SK-N-SH (cell line): ENCODE results near the gene APEH. TPM values are rescaled to one million over a fixed set of nuclear protein-coding genes. Genes with fewer than 3 reads are reported as not detected.

Experiments used
- CTCF ChIA-PET: fragments of 300-600, 350-600 bp; formaldehyde crosslinking; extraction: SDS; loops from one replicate; lab custom pipeline; 2021; lab: Yijun Ruan, JAX
- POLR2A ChIA-PET: fragments of 350-600 bp; sonication (Branson Sonifier 250); formaldehyde crosslinking; extraction: SDS; loops from one replicate; lab custom pipeline; 2020; ENCODE audit warnings: antibody characterized with exemption, inconsistent platforms; lab: Yijun Ruan, JAX
- DNase-seq: peaks from one replicate; pipeline ENCODE4 v3.0.0; 2012
- H2AFZ ChIP-seq: fragments of 200-600 bp; sonication (generic); 2 replicates; pipeline ENCODE4 v1.8.1; 2016; ENCODE audit warnings: antibody characterized with exemption, mild to moderate bottlenecking, low read depth
- H3F3A ChIP-seq: fragments of 200-600 bp; sonication (generic); replicated peaks from 2 replicates; pipeline ENCODE3; 2016; ENCODE audit warnings: antibody characterized with exemption, mild to moderate bottlenecking; ENCODE audit not compliant: insufficient read depth
- H3K27ac ChIP-seq, 2 experiments: fragments of 200-500 bp in 1 of 2; fragments of 200-600 bp in 1 of 2; sonication (Bioruptor generic) in 1 of 2; sonication (generic), shearing (Covaris generic) in 1 of 2; 2 replicates each; pipeline versions ENCODE4 v1.5.1 to v1.6.1; 2014 to 2016; ENCODE audit warnings: low read depth in 2 of 2, inconsistent platforms in 1 of 2, low read length in 1 of 2, mild to moderate bottlenecking in 1 of 2, mixed read lengths in 1 of 2
- H3K27me3 ChIP-seq: fragments of 200-600 bp; sonication (generic), shearing (Covaris generic); 2 replicates; pipeline ENCODE4 v1.6.1; 2016; ENCODE audit warnings: mixed run types; ENCODE audit not compliant: insufficient read depth
- H3K36me3 ChIP-seq, 2 experiments: fragments of 200-500 bp in 1 of 2; fragments of 200-600 bp in 1 of 2; sonication (Bioruptor generic) in 1 of 2; sonication (generic) in 1 of 2; replicated peaks in 1 of 2; 2 replicates each; pipeline versions ENCODE3 to v1.5.1; 2014 to 2016; ENCODE audit warnings: low read length in 1 of 2, mild to moderate bottlenecking in 1 of 2; ENCODE audit not compliant: insufficient read depth in 2 of 2, control insufficient read depth in 1 of 2
- H3K4me1 ChIP-seq, 2 experiments: fragments of 200-500 bp in 1 of 2; fragments of 200-600 bp in 1 of 2; sonication (Bioruptor generic) in 1 of 2; sonication (generic), shearing (Covaris generic) in 1 of 2; 2 replicates each; pipeline versions ENCODE4 v1.5.1 to v1.6.1; 2014 to 2016; ENCODE audit warnings: low read depth in 1 of 2, low read length in 1 of 2, mixed run types in 1 of 2; ENCODE audit not compliant: insufficient read depth in 2 of 2, control insufficient read depth in 1 of 2
- H3K4me2 ChIP-seq: fragments of 200-600 bp; sonication (generic), shearing (Covaris generic); 2 replicates; pipeline ENCODE4 v1.6.1; 2017; ENCODE audit warnings: mixed run types
- H3K4me3 ChIP-seq, 2 experiments: fragments of 200-500 bp in 1 of 2; fragments of 200-600 bp in 1 of 2; sonication (Bioruptor generic) in 1 of 2; sonication (generic), shearing (Covaris generic) in 1 of 2; 2 replicates each; pipeline versions ENCODE4 v1.5.1 to v1.8.1; 2014 to 2016; ENCODE audit warnings: low read depth in 2 of 2, inconsistent platforms in 1 of 2, low read length in 1 of 2, mild to moderate bottlenecking in 1 of 2, mixed read lengths in 1 of 2, moderate library complexity in 1 of 2
- H3K79me2 ChIP-seq: fragments of 200-600 bp; sonication (generic); 2 replicates; pipeline ENCODE4 v1.8.1; 2017; ENCODE audit warnings: mild to moderate bottlenecking; ENCODE audit not compliant: insufficient read depth
- H3K9ac ChIP-seq: fragments of 200-600 bp; sonication (generic); 2 replicates; pipeline ENCODE4 v1.6.1; 2017; ENCODE audit warnings: mixed run types
- H3K9me2 ChIP-seq: fragments of 200-600 bp; sonication (generic); 2 replicates; pipeline ENCODE4 v1.6.1; 2017; ENCODE audit warnings: mixed run types
- H3K9me3 ChIP-seq: fragments of 200-600 bp; sonication (generic); 2 replicates; pipeline ENCODE4 v1.6.1; 2017; ENCODE audit warnings: mixed run types, mild to moderate bottlenecking, moderate library complexity
- H4K20me1 ChIP-seq: fragments of 200-600 bp; sonication (generic); 2 replicates; pipeline ENCODE4 v1.6.1; 2017; ENCODE audit warnings: mild to moderate bottlenecking, mixed run types; ENCODE audit not compliant: insufficient read depth
- CHD2 ChIP-seq: fragments of 150-350 bp; IDR thresholded peaks from 2 replicates; pipeline ENCODE4 v1.6.1; 2018; ENCODE audit warnings: low read length; ENCODE audit not compliant: partially characterized antibody
- CTCF ChIP-seq: fragments of 200-600 bp; sonication (generic); IDR thresholded peaks from 2 replicates; pipeline ENCODE4 v1.6.1; 2017; ENCODE audit warnings: antibody characterized with exemption, mild to moderate bottlenecking, moderate library complexity
- ELF1 ChIP-seq: IDR thresholded peaks from 2 replicates; pipeline ENCODE4 v1.4.0; 2012
- EP300 ChIP-seq, 2 experiments: IDR thresholded peaks; 2 replicates each; pipeline versions ENCODE4 v1.4.0 to v1.6.1; 2012; ENCODE audit warnings: borderline replicate concordance in 1 of 2, low read depth in 1 of 2, low read length in 1 of 2
- FOSL2 ChIP-seq: IDR thresholded peaks from 2 replicates; pipeline ENCODE4 v1.4.0; 2012; ENCODE audit warnings: low read depth, mild to moderate bottlenecking, moderate library complexity, borderline replicate concordance
- FOXJ3 ChIP-seq: sonication (generic); formaldehyde crosslinking; IDR thresholded peaks from 2 replicates; pipeline ENCODE4 v1.5.1; 2020; ENCODE audit warnings: mild to moderate bottlenecking, missing genetic modification reagents
- MEF2A ChIP-seq: IDR thresholded peaks from 2 replicates; pipeline ENCODE4 v1.4.0; 2012; ENCODE audit warnings: low read depth, borderline replicate concordance
- MXI1 ChIP-seq: IDR thresholded peaks from 2 replicates; pipeline ENCODE4 v1.6.1; 2012; ENCODE audit warnings: mild to moderate bottlenecking, low read depth, low read length, improper control_type of control experiment
- NRF1 ChIP-seq: IDR thresholded peaks from 2 replicates; pipeline ENCODE4 v1.6.1; 2012; ENCODE audit warnings: low read depth, mild to moderate bottlenecking, low read length
- PBX3 ChIP-seq: IDR thresholded peaks from 2 replicates; pipeline ENCODE4; 2012
- RAD21 ChIP-seq: IDR thresholded peaks from 2 replicates; pipeline ENCODE4 v1.6.1; 2012; ENCODE audit warnings: mild to moderate bottlenecking, low read length
- RCOR1 ChIP-seq: fragments of 150-350 bp; IDR thresholded peaks from 2 replicates; pipeline ENCODE4 v1.6.1; 2017; ENCODE audit warnings: antibody characterized with exemption, low read length
- REST ChIP-seq: IDR thresholded peaks from 2 replicates; pipeline ENCODE4 v1.6.1; 2012; ENCODE audit warnings: mild to moderate bottlenecking, low read depth, low read length, moderate library complexity
- SIN3A ChIP-seq: IDR thresholded peaks from 2 replicates; pipeline ENCODE4 v1.6.1; 2012; ENCODE audit warnings: low read depth, mild to moderate bottlenecking, low read length, moderate library complexity, borderline replicate concordance
- SMC3 ChIP-seq: IDR thresholded peaks from 2 replicates; pipeline ENCODE4 v1.6.1; 2012; ENCODE audit warnings: low read depth, low read length, improper control_type of control experiment
- TAF1 ChIP-seq: IDR thresholded peaks from 2 replicates; pipeline ENCODE4 v1.6.1; 2012; ENCODE audit warnings: low read depth, mild to moderate bottlenecking, low read length, moderate library complexity, borderline replicate concordance
- TCF12 ChIP-seq: IDR thresholded peaks from 2 replicates; pipeline ENCODE4 v1.4.0; 2012
- YY1 ChIP-seq: IDR thresholded peaks from 2 replicates; pipeline ENCODE4 v1.4.0; 2012; ENCODE audit warnings: low read depth, mild to moderate bottlenecking
- WGBS: methylation state at CpG from one replicate; pipeline ENCODE4 v1.1.6; 2017; ENCODE audit warnings: low lambda C conversion rate; 5-methylcytosine and 5-hydroxymethylcytosine counted together
- polyA plus RNA-seq, 3 experiments: library from polyadenylated mRNA; depleted of rRNA; stranded (reverse); fragments of >200 nt; gene quantifications; 2 replicates each; pipeline ENCODE4 v1.2.3, GENCODE V29; 2012
- TF ChIP-seq, protein P1 (sequence below): IDR thresholded peaks from 2 replicates; pipeline ENCODE4 v1.4.0; 2012; ENCODE audit warnings: low read depth, borderline replicate concordance
- TF ChIP-seq, protein P2 (sequence below): fragments of 150-350 bp; IDR thresholded peaks from 2 replicates; pipeline ENCODE4 v1.6.1; 2016; ENCODE audit warnings: mild to moderate bottlenecking, low read depth, low read length
- TF ChIP-seq, protein P3 (sequence below): IDR thresholded peaks from 2 replicates; pipeline ENCODE4 v1.4.0; 2012; ENCODE audit warnings: low read depth, borderline replicate concordance

Gene APEH
- polyA plus RNA-seq, 1 of the 3 experiments (the other 2 are of a cell fraction), result 112 TPM

GRCh38 chr3:49689046-49689907, 15.1 kb downstream of the APEH start, which contains the start of the genes MST1 and RNF123:
TSS of gene MST1 (minus strand) at chr3:49689474. CDS start at chr3:49688691, 783 bp downstream.
TSS of gene RNF123 (plus strand) at chr3:49689557. CDS start at chr3:49691166, 1,609 bp downstream.
- Histone ChIP-seq H4K20me1 (no peaks in the 10 kb centered on the region), H3K9ac (peak within 1 kb of the TSS; percentile 87), H3K9me2 (no peaks in the 10 kb centered on the region), H2AFZ (peak within 1 kb of the TSS; percentile 74; the same call in 1 of the 2 replicates), H3K27ac (peak within 1 kb of the TSS; percentile 32 to 84; a peak in 3 of 4 replicates), H3K4me3 (peak within 1 kb of the TSS; percentile 84 to 92), H3K79me2 (peaks cover 28% of the 10 kb centered on the region), H3K9me3 (no peaks in the 10 kb centered on the region), H3K4me2 (peak within 1 kb of the TSS; percentile 83), H3K36me3 (no peaks in the 10 kb centered on the region), H3K27me3 (no peaks in the 10 kb centered on the region), H3K4me1 (peaks cover 5 to 27% of the 10 kb centered on the region in 2 experiments; a peak in 2 of 4 replicates), H3F3A (no peaks in the 10 kb centered on the region)
- POLR2A ChIA-PET, result no interaction called here
- CTCF ChIA-PET, result interaction anchor here (0.9 to 1.4 kb wide), 2 partner anchors 14 to 150 kb away, joined by 3 read pairs; no protein-coding TSS in a partner anchor
- 18% methylated on average over 5 of the region's 66 CpGs for WGBS
- peak; percentile 97 for DNase-seq
- TF ChIP-seq YY1 (0 out of 2 replicates have a peak, but pooled peaks have one; percentile 44), FOXJ3 (no peak), ELF1 (peak; percentile 75), CHD2 (peak; percentile 38), SIN3A (0 out of 2 replicates have a peak, but pooled peaks have one; percentile 59), PBX3 (no peak), MXI1 (peak; percentile 68; the same call in 1 of the 2 replicates), CTCF (peak; percentile 36), FOSL2 (no peak), REST (peak; percentile 72), MEF2A (no peak), TAF1 (peak; percentile 62; the same call in 1 of the 2 replicates), NRF1 (peak; percentile 92), RAD21 (no peak), RCOR1 (no peak), EP300 (IDR thresholded peaks at IDR 0.05; ENCODE audit: borderline replicate concordance in 1 of 2, low read depth in 1 of 2, low read length in 1 of 2) (no peak), TCF12 (no peak), SMC3 (no peak)
- TF ChIP-seq, protein P1, sequence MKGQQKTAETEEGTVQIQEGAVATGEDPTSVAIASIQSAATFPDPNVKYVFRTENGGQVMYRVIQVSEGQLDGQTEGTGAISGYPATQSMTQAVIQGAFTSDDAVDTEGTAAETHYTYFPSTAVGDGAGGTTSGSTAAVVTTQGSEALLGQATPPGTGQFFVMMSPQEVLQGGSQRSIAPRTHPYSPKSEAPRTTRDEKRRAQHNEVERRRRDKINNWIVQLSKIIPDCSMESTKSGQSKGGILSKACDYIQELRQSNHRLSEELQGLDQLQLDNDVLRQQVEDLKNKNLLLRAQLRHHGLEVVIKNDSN, result no peak
- TF ChIP-seq, protein P2, sequence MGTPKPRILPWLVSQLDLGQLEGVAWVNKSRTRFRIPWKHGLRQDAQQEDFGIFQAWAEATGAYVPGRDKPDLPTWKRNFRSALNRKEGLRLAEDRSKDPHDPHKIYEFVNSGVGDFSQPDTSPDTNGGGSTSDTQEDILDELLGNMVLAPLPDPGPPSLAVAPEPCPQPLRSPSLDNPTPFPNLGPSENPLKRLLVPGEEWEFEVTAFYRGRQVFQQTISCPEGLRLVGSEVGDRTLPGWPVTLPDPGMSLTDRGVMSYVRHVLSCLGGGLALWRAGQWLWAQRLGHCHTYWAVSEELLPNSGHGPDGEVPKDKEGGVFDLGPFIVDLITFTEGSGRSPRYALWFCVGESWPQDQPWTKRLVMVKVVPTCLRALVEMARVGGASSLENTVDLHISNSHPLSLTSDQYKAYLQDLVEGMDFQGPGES, result no peak
- TF ChIP-seq, protein P3, sequence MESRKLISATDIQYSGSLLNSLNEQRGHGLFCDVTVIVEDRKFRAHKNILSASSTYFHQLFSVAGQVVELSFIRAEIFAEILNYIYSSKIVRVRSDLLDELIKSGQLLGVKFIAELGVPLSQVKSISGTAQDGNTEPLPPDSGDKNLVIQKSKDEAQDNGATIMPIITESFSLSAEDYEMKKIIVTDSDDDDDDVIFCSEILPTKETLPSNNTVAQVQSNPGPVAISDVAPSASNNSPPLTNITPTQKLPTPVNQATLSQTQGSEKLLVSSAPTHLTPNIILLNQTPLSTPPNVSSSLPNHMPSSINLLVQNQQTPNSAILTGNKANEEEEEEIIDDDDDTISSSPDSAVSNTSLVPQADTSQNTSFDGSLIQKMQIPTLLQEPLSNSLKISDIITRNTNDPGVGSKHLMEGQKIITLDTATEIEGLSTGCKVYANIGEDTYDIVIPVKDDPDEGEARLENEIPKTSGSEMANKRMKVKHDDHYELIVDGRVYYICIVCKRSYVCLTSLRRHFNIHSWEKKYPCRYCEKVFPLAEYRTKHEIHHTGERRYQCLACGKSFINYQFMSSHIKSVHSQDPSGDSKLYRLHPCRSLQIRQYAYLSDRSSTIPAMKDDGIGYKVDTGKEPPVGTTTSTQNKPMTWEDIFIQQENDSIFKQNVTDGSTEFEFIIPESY, result 0 out of 2 replicates have a peak, but pooled peaks have one; percentile 55
